HEK293T (cell line): ENCODE results near the gene PDE6H.

Experiments used
- ARNT ChIP-seq: fragments of 450-650 bp; IDR thresholded peaks from 2 replicates; pipeline ENCODE4 v1.6.1; 2017; ENCODE audit warnings: mild to moderate bottlenecking
- BHLHE40 ChIP-seq: fragments of 450-650 bp; IDR thresholded peaks from 2 replicates; pipeline ENCODE4 v1.6.1; 2016; ENCODE audit warnings: mild to moderate bottlenecking, moderate library complexity, borderline replicate concordance
- CTBP1 ChIP-seq: fragments of 450-650 bp; IDR thresholded peaks from 2 replicates; pipeline ENCODE4 v1.6.1; 2016; ENCODE audit warnings: borderline replicate concordance
- ELF4 ChIP-seq: fragments of 450-650 bp; IDR thresholded peaks from 2 replicates; pipeline ENCODE4 v1.6.1; 2017; ENCODE audit warnings: antibody characterized with exemption
- FOXA1 ChIP-seq: fragments of 450-650 bp; IDR thresholded peaks from 2 replicates; pipeline ENCODE4 v1.6.1; 2016; ENCODE audit warnings: mild to moderate bottlenecking
- FOXK2 ChIP-seq: fragments of 450-650 bp; IDR thresholded peaks from 2 replicates; pipeline ENCODE4 v1.6.1; 2016; ENCODE audit warnings: mild to moderate bottlenecking
- FOXM1 ChIP-seq: fragments of 450-650 bp; IDR thresholded peaks from 2 replicates; pipeline ENCODE4 v1.6.1; 2017; ENCODE audit warnings: mild to moderate bottlenecking, borderline replicate concordance
- L3MBTL2 ChIP-seq: fragments of 450-650 bp; conservative IDR thresholded peaks from 2 replicates; pipeline ENCODE4 v1.6.1; 2016; ENCODE audit warnings: mild to moderate bottlenecking
- LEF1 ChIP-seq: fragments of 450-650 bp; IDR thresholded peaks from 2 replicates; pipeline ENCODE4 v1.6.1; 2017; ENCODE audit warnings: mild to moderate bottlenecking, borderline replicate concordance
- PKNOX1 ChIP-seq: fragments of 450-650 bp; IDR thresholded peaks from 2 replicates; pipeline ENCODE4 v1.6.1; 2016
- SP1 ChIP-seq: fragments of 450-650 bp; IDR thresholded peaks from 2 replicates; pipeline ENCODE4 v1.6.1; 2017
- SUZ12 ChIP-seq: fragments of 450-650 bp; IDR thresholded peaks from 2 replicates; pipeline ENCODE4 v1.6.1; 2016; ENCODE audit warnings: mild to moderate bottlenecking
- TARDBP ChIP-seq: fragments of 450-650 bp; IDR thresholded peaks from 2 replicates; pipeline ENCODE4 v1.6.1; 2016
- ZNF384 ChIP-seq: fragments of 450-650 bp; IDR thresholded peaks from 2 replicates; pipeline ENCODE4 v1.6.1; 2016

GRCh38 chr12:14995583-14996425 is 23.0 kb downstream of the PDE6H start:
- no peak for TF ChIP-seq FOXM1
- TF ChIP-seq BHLHE40: no peak
- no peak for TF ChIP-seq SUZ12
- no peak for TF ChIP-seq PKNOX1
- TF ChIP-seq ARNT: no peak
- TF ChIP-seq TARDBP: no peak
- TF ChIP-seq ELF4: no peak
- TF ChIP-seq L3MBTL2: no peak
- TF ChIP-seq LEF1: no peak
- TF ChIP-seq FOXA1: no peak
- TF ChIP-seq CTBP1: no peak
- no peak for TF ChIP-seq FOXK2
- no peak for TF ChIP-seq SP1
- peak; percentile 98 for TF ChIP-seq ZNF384
